ENCODE measurements around the gene CLIP2.

CLIP2 gene

DNA sequence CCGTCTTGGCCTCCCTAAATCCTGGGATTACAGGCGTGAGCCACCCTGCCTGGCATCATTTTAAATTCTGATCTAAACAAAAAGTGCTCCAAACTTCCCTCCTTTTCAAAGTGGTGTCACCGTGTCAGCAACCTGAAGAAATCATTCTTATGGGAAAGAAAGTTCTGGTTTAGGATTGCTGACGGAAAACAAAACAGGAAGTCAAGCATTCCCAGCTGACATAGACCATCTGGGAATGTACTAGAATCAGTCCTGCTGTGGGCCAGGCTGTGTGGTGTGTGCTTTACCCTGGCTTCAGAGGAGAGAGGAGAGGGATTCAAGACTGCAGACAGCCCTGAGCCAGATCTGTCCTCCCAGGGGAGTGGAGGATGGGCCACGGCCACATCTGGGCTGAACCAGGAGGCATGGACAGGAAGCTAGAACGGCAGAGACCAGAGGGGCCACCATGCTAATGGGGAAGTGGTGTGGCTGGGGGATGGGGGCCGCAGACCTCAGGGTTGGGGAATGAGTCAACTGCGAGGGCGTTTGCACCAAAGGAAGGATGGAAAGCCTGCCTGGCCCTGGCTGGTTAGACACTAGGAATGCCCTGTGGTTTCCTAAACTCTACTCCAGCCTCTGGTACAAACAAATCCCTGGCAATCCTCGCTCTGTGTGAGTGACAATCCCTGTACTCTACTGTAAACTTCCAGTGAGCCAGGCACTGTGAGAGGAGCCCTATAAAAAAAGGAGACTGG lies 16.7 kb upstream of the CLIP2 start:
- peak; percentile 98 for DNase-seq

DNA sequence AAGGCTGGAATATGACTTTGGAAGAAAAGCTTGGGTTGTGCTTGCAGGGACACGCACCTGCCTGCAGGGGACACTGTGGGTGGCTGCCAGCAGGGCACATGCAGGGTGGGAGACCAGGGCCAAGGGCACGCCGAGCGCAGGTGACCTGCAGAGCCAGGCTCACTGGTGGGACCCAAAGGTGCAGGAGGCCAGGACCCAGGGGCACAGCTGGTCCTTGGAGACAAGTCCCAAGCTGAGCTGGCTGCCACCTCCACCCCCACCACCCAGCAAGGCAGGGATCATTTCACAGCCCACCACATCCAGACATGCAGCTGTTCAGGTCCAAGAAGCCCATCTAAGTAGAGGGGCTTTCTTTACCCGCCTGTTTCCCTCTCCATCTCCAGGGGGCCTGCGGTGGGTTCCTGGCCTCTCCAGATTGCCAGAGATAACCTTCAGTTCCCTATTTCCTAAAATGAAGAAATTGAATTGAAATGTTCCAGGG lies 13.8 kb upstream of the CLIP2 start:
- no peak for DNase-seq

DNA sequence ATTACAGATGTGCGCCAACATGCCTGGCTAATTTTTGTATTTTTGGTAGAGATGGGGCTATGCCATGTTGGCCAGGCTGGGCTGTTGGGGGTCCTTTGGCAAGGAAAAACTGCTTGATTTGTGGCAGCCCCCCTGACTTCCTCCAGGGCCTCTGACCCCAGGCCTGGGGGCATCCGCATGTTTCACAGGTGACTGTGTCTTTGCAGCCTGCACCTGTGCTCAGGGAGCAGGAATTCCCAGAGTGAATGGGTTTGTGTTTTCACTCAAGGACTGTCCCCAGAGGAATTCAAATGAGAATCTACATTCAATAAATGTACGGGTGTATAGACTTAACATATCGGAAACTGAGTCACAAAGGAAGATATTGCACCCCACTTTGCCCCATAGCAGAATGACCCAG lies 11.6 kb upstream of the CLIP2 start:
- no peak for DNase-seq

DNA sequence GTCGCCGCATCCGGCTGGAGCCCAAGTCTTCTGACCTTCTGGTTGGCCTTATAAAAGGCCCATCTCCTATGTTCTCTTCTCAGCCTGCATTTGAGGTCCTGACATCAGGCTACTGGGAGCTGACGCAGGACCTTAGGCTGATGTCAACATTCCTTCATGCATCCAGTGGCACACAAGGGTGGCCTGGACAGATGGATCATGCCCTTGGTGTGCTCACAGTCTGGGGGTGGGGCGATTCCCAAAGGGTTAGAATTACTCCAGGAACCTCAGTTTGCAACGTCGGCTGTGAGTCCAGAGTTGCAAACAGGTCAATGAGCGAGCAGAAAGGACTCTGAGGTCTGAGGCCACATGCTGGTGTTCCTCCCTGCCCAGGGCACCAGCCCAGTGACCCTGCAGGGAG lies 8.2 kb upstream of the CLIP2 start:
- no peak for DNase-seq

DNA sequence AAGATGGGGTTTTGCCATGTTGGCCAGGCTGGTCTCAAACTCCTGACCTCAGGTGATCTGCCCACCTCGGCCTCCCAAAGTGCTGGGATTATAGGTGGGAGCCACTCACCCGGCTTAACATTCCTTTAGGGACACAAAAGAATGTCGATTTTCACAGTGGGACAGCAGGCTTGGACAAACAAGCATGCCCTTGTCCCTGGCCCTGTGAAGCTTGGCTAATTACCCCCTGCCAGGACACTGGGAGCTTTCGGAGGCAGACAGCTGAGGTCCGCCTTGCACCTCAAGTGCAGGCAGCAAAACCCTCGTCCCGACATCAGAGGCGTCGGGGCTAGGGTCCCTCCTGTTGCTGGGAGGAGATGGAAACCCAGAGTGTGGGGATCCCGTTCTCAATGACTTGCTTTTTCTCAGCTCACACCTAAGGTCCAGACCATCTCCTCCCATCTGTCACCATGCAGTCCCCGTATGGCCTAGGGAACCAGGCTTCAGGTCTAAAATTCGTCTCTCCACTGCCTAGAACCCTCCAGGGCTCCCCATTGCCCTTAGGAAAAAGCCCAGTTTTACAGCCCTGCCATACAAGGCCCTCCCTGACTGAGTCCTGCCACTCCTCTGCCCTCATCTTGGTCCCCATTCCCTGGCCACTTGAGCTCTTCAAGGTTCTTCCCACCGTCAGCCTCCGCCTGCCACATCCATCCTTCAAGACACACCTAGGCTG lies 6.3 kb upstream of the CLIP2 start:
- no peak for DNase-seq

DNA sequence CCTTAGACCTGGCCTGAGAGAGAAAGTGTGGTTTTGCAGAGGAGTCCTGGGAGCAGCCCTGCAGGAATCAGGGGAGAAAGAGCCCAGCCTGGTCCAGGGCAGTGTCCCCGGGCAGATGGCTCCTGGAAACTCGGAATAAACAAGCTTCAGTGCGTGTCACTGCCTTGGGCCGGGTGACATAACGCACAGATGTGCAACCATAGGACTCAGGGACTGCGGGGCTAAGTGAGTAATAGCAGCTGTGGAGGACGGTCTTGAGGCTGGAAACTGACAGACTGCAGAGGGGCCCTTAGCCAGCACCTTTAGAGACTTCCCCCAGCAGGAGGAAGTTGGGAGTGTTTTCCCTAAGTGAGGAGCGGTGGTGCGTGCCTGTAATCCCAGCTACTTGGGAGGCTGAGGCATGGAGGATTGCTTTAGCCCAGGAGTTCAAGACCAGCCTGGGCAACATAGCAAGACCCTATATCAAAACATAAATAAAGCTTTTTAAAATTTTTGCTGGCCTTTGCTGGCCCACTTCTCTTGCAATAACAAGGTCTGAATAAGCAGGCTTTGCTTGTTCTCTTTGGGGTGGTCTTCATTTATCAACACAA lies 5.3 kb upstream of the CLIP2 start:
- no peak for DNase-seq

DNA sequence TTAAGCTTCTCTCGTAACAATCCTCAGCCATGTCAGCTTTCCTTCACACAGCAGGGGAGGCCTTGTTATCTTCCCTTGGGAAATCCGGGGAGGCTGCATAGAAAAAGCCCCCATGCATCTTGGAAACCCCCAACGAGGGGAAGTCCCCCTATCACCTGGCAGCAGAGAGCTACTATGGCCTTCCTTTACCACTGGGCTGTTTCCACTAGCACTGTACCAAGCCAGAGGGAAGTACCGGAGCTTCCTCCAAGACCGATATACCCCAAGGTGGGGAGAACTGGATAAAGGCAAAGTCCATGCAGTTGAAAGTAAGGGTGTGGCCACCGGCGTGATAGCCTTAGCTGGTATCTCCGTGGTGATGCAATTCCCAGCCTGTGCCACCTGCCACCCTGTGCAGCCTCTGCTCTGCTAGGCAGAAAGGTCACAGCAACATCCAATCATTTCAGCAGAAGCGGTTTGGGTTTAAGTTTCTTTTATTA lies 4.4 kb upstream of the CLIP2 start:
- no peak for DNase-seq

DNA sequence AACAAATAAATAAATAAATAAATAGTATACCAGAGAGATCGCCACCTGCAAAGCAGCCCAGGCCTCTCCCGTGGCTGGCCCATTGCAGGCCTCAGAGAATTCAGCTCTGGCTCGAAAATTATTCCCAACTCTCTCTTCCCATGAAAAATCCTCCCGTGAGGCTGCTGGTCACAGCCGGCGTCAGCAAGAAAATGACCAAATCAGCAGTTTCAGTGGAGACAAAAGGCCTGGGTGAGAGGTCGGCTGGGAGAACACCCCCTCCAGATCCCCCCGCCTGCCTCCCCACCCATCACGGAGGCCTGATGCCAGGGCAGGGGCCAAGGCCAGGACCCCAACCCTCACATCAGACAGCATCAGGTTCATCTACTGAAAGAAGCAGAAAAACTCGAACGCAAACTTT lies 3.1 kb upstream of the CLIP2 start:
- no peak for DNase-seq

DNA sequence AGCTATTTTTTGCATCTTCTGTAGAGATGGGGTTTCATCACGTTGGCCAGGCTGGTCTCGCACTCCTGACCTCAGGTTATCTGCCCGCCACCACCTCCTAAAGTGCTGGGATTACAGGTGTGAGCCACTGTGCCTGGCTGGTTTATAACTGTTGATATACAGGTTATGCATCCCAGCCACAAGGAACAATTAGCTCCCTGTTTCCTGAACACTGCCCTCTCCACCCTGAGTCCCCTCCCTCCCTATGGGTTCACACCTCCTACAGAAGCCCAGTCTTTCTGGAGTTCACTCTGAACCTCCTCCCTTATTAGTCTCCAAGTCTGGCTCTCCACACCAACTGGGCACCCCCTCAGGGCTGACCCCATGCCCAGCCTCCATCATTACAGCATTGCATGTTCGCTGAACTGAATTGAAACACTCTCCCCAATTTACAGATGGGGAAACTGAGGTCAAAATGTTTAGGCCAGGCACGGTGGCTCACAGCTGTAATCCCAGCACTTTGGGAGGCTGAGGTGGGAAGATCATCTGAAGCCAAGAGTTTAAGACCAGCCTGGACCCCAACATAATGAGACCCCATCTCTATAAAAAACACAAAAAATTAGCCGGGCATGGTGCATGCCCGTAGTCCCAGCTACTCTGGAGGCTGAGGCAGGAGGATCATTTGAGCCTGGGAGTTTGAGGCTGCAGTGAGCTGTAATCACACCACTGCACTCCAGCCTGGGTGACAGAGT lies 1.7 kb upstream of the CLIP2 start:
- DNase-seq = no peak

DNA sequence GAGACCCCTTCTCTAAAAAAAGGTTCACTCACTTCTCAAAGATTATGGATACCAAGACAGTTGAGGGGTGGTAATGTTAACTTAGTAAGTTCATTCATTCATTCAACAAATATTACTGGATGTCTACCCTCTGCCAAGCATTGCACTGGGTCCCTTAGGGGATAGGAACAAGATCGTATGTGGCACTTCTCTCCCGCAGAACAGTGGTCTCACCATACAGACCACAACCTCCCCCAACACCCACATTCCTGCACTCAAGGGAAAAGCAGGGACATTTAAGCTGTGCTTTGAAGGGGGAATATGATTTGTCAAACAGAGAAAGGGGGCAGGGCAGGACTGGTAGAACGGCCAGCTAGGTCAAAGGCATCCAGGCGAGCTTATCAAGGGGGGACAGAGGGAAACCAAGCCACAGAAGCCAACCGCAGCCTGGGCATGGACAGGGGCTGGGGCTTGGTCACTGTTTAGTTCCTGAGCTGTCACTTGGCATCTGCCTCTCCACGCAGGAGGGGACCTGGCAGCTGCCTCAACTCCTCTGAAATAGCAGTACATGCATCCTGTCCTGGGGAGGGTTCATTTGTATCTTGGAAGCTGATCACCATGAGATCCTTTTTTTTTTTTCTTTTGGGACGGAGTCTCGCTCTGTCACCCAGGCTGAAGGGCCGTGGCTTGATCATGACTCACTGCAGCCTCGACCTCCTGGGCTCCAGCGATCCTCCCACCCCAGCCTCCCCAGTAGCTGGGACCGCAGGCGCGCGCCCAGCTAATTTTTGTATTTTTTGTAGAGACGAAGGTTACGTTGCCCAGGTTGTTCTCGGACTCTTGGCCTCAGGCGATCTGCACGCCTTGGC lies 949 bp upstream of the CLIP2 start:
- DNase-seq = no peak

DNA sequence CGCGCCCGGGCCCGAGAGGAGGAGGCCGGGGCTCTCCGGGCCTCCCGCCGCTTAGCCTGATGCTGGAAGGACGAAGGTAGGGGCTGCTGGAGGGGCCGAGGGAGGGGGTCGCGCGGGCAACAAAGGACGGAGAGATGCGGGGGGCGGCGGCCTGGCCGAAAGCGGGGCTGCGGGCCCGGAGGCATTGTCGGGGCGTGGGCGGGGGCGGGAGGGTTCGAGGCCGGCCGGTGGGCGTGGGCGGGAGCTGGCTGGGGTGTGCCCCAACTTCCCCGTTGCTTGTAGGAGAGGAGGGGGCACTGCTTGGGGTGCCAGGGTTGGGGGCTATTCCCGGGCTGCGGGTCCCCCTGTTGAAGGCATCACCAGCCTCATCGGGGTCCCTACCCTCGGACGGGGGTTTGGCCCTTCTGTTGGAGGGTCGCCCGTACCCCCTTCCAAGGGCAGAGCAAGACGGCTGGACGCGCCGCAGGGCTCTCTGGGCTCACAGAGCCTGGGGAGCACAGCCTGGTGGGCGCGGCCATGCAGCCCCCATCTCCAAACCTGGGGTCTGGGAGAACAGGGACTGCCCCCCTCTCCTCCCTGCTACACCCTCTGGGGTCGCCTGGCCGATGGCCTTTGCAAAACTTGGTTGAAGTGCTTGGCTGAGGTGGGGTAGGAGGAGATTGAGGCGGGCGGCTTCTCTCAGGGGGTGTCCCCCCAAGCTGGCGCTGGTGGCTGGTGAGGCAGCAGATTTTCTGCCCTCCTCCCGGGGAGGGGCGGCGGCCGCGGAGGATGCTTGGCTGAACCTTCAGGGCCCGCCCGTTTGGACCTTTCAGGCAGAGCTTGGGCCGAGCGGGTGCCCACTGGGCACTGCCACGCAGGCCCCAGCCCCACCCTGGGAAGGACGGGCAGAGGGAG lies 699 bp downstream of the CLIP2 start:
- peak; percentile 32 for DNase-seq

DNA sequence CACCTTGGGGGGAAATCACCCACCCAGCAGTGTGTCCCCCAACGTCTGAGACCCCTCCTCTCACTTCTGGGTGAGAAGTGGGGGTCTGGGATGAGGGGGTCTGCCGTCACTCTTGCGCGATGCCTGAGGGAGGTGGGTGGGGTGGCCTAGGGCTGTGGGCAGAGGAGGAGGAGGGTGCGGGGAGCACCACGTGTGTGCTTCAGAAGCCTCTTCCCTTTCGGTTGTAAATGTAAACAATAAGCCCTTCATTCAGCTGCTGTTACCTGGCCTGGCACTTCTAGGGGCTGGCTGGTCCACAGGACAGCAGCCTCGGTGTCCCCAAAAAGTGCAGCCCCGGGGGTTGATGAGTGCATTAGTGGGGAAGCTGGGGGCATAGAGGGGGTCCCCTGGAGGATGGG lies 1.3 kb downstream of the CLIP2 start:
- no peak for DNase-seq

DNA sequence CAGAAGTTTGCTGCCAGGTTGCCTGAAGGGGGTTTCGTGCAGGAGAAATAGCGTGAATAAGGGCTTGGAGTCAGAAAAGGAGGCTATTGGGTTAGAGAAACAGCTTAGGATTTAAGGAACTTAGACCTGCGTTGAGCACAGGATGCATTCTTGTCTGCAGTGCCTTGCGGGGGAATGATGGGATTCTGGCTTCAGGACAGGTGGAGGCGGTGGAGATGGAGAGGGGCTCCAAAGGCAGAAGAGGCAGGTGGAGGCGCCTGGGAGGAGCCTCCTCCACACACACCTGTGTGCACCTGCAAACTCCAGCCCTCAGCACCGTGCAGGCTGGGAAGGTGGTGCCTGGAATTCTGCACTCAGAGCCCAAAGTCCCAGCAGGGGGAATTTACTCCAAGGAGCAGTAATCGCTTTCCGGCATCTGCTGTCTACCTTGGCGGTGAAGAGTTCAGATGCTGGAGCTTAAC lies 1.8 kb downstream of the CLIP2 start:
- DNase-seq = no peak

DNA sequence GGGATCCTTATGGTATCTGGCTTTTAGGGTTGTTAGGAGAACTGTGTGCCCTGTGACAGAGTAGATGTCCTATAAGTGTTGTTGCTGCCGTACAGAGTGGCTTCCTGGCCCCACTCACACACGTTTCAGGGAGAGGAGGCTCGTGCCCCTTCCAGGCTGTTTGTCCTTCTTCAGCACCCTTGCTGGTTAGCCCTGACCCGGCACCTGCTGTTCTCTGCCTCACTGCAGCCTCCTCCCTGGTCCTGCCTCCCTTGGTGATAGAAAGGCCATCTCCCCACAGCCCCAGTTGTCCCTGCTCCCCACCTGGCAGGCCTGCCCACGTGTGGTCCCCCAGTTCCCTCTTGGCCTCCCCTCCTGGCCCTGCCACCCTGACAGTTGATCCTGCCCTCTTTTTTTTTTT lies 2.3 kb downstream of the CLIP2 start:
- DNase-seq = no peak

DNA sequence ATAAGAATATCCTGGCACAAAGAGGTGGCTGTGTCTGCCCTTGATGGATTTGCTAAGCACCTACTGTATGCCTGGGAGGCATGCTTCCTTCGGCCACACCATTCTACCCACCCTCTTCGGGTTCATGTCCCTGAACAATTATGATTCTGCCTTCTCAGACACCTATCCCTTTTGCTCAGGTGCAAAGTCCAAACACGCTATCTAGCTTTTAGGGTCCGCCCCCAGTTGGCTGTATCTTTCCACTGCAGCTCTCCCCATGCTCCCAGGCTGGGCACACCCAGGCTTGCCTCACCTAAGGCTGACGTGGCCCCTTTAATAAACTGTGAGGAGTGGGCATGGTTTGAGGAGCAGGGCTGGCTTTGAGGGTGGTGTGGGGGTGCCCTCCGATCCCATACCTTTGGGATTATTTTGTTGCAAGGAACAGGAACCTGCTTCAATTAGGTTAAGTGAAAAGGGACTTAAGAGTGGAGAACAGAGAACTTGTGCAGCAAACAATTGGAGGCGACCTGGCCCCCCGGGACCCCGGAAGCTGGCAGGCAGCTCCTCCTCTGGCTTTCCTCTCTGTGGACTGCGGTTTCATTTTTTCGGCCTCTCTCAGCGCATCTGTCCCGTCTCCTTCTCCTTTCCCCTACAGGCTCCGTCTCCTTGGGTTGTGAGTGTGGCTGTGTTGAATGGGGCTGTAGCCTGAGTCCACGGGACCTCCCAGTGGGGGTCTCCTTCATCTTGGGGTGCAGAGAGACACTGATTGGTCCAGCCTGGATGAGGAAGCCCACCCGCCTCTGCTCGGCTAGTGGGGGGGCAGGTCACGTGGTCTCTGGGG lies 3.8 kb downstream of the CLIP2 start:
- DNase-seq = no peak

DNA sequence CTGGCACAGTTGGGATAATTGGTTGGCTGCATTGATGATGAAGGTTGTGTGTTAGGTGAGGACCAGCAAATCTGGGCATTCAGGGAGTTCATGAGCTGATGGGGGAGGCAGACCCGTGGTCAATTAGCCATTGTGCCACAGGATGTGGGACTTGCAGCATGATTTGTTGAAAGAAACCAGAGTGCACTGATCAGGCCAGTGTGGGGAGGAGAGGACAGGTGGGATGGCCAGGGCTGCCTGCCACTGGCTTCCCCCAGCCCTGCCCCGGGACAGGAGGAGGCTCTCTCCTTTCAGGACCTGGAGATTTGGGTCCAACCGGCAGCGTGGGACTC lies 4.3 kb downstream of the CLIP2 start:
- no peak for DNase-seq

DNA sequence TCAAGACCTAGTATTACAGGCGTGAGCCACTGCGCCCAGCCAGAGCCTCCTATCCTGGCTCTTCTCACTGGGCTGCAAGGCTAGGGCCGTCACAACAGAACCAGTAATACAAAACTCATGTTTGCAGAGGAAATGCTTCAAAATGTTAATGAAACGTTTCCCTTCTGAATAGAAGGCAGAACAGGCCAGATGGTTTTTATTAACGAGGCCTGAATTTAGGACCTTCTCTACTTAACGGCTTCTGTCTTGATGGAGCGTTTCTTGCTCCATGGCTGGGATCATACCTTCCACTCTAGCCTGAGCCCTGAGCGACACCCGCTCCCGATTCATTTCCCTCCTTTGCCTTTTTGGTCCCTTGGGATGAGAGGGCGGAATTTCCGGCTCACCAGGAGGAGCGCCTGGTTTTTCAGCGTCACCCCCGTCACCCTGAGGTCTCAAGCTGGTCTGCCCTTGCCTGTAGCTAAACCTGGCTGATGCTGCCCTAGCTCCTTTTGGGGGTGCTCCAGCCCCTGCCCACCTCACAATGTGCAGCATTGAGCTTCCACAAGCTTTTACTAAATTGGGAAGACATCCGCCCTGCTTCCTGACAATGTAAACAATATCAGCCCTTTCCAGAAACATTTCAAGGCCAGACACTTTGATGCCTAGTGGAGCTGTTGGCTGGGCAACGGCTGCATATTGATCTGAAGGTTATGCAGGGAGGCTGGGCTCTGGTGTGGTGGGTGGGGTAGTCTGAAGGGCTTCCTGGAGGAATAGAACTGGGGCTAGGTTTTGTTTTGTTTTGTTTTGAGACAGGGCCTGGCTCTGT lies 5.2 kb downstream of the CLIP2 start:
- peak; percentile 74 for DNase-seq

DNA sequence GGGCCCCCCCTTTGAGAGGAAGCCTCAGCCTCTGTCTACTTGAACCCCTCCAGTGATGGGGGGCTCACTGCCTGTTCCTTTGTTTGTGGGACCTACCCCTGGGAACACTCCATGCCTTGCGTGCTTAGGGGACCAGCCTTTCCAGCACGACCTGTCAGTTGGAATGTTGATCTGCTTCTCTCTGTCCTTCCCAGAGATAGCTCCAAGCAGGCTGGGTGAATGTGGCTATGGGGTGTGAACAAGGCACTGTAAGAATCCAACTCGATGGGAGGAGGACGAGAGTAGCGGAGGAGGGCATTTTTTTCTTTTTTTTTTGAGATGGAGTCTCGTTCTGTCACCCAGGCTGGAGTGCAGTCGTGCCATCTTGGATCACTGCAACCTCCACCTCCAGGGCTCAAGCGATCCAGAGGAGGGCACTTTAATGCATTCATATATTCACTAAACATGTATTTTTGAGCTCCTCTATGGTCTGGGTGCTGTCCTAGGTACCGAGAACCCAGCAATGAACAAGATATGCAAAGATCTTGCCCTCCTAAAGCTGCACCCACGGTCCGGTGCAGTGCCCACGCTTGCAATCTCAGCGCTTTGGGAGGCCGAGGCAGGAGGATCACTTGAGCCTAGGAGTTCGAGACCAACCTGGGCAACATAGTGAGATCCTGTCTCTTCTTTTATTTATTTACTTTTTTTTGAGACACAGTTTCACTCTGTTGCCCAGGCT lies 8.5 kb downstream of the CLIP2 start:
- DNase-seq = no peak

DNA sequence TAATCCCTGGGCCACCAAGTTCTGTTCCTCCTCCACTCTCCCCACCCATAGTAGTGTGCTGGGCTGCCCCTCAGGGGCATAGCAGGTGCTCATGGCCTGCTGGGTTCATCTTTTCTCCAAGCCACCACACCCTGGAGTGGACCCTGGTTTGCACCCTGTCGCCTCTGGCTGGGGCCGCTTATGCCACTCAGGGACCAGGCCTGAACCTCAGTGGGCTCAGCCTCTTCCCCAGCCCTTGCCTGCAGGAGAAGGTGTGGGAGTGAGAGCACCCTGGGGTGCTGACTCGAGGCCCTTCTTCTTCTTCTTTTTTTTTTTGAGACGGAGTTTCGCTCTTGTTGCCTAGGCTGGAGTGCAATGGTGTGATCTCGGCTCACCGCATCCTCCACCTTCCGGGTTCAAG lies 10.2 kb downstream of the CLIP2 start:
- DNase-seq = no peak

Data from fibroblast of skin of back (primary cell).